HG03520 (cell line): ENCODE measurements around the gene ZNF33B.
"Not testable (repeated sequence)": the region's sequence is repeated elsewhere in the genome, so short reads cannot be mapped to it uniquely, and the experiment has no call there.

Experiments
- ATAC-seq: cut with Tn5 transposase; IDR thresholded peaks from one replicate; pipeline ENCODE4 v1.9.1; 2021; ENCODE audit warnings: mild to moderate bottlenecking, moderate library complexity; ENCODE audit not compliant: unreplicated experiment

The ZNF33B gene

GRCh38 chr10:42638055-42638820 lies at the start of gene ZNF33B:
TSS of gene ZNF33B (minus strand) at chr10:42638570. CDS start at chr10:42636928, 1,642 bp downstream.
- peak; percentile 94 for ATAC-seq

GRCh38 chr10:42684517-42684916 lies 46.1 kb upstream of the ZNF33B start:
- ATAC-seq, result no peak

GRCh38 chr10:42680267-42680666 lies 41.9 kb upstream of the ZNF33B start:
- ATAC-seq, result no peak

GRCh38 chr10:42665181-42665979 lies 27.0 kb upstream of the ZNF33B start:
- not testable (repeated sequence) for ATAC-seq

- no peak for ATAC-seq
Measured at GRCh38 chr10:42654419-42654818, 16.0 kb upstream of the ZNF33B start.

GRCh38 chr10:42652858-42653257 lies 14.5 kb upstream of the ZNF33B start:
- no peak for ATAC-seq

GRCh38 chr10:42650374-42650773 lies 12.0 kb upstream of the ZNF33B start:
- no peak for ATAC-seq

GRCh38 chr10:42648512-42648911 lies 10.1 kb upstream of the ZNF33B start:
- ATAC-seq, result no peak

- ATAC-seq, result no peak
Measured at GRCh38 chr10:42646687-42647640, 8.6 kb upstream of the ZNF33B start.

- no peak for ATAC-seq
Measured at GRCh38 chr10:42646214-42646613, 7.8 kb upstream of the ZNF33B start.

- no peak for ATAC-seq
Measured at GRCh38 chr10:42645516-42645915, 7.1 kb upstream of the ZNF33B start.

- ATAC-seq, result no peak
Measured at GRCh38 chr10:42645103-42645502, 6.7 kb upstream of the ZNF33B start.

- no peak for ATAC-seq
Measured at GRCh38 chr10:42640610-42641229, 2.4 kb upstream of the ZNF33B start.

- ATAC-seq, result no peak
Measured at GRCh38 chr10:42638821-42639270, 476 bp upstream of the ZNF33B start.

GRCh38 chr10:42637648-42638054 lies 719 bp downstream of the ZNF33B start:
- peak; percentile 9 for ATAC-seq

- no peak for ATAC-seq
Measured at GRCh38 chr10:42637142-42637541, 1.2 kb downstream of the ZNF33B start.

GRCh38 chr10:42635098-42635497 lies 3.3 kb downstream of the ZNF33B start:
- no peak for ATAC-seq

GRCh38 chr10:42632564-42632963 lies 5.8 kb downstream of the ZNF33B start:
- ATAC-seq, result no peak

- ATAC-seq, result no peak
Measured at GRCh38 chr10:42630537-42631134, 7.7 kb downstream of the ZNF33B start.

GRCh38 chr10:42623929-42624328 lies 14.4 kb downstream of the ZNF33B start:
- no peak for ATAC-seq
